NB4 (cell line): ENCODE measurements around the gene RNF125.

ENCODE experiments used
- DNase-seq: peaks from one replicate; pipeline ENCODE4 v3.0.0; 2010; ENCODE audit warnings: low read depth
- H3K4me3 ChIP-seq: one replicate; pipeline ENCODE4 v1.5.1; 2011; ENCODE audit warnings: mild to moderate bottlenecking, low read depth, low read length, moderate library complexity
- MYC ChIP-seq: IDR thresholded peaks from 2 replicates; pipeline ENCODE4 v1.6.1; 2011; ENCODE audit warnings: low read depth, low read length
- POLR2A ChIP-seq: IDR thresholded peaks from 2 replicates; pipeline ENCODE4 v1.6.1; 2011; ENCODE audit warnings: mild to moderate bottlenecking; ENCODE audit not compliant: insufficient read length; ENCODE audit errors: extremely low read depth
- TF ChIP-seq, protein P1 (sequence below): IDR thresholded peaks from one replicate; pipeline ENCODE4 v1.5.1; 2012; ENCODE audit warnings: low read depth, low read length
- TF ChIP-seq, protein P2 (sequence below): IDR thresholded peaks from 2 replicates; pipeline ENCODE4 v1.6.1; 2011; ENCODE audit warnings: low read depth, low read length

RNF125 gene

DNA sequence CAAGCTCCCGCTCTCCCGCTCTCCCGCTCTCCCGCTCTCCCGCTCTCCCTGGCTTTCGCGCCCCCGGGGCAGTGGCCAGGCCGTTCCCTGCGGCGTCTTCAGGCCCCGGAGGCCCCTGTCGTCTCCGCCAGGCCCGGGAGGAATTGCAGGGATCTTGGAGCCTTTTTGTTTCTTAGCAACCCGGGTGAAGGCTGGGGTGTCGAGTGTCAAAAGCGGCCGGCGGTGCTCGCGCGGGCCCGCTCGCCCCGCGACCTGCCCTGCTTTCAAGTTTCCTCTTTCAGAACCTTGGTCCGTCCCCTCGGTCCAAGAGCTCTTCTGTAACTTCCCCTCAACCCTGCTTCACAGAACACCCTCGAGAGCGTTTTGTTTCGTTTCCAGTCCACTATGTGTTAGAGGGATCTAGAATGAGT, 74.5 kb downstream of the RNF125 start:
- TF ChIP-seq, protein P1, sequence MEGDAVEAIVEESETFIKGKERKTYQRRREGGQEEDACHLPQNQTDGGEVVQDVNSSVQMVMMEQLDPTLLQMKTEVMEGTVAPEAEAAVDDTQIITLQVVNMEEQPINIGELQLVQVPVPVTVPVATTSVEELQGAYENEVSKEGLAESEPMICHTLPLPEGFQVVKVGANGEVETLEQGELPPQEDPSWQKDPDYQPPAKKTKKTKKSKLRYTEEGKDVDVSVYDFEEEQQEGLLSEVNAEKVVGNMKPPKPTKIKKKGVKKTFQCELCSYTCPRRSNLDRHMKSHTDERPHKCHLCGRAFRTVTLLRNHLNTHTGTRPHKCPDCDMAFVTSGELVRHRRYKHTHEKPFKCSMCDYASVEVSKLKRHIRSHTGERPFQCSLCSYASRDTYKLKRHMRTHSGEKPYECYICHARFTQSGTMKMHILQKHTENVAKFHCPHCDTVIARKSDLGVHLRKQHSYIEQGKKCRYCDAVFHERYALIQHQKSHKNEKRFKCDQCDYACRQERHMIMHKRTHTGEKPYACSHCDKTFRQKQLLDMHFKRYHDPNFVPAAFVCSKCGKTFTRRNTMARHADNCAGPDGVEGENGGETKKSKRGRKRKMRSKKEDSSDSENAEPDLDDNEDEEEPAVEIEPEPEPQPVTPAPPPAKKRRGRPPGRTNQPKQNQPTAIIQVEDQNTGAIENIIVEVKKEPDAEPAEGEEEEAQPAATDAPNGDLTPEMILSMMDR: no peak
- TF ChIP-seq POLR2A: no peak
- no peak for TF ChIP-seq MYC
- TF ChIP-seq, protein P2, sequence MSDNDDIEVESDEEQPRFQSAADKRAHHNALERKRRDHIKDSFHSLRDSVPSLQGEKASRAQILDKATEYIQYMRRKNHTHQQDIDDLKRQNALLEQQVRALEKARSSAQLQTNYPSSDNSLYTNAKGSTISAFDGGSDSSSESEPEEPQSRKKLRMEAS: no peak
- peak; percentile 65 for DNase-seq
- H3K4me3 ChIP-seq: peak overlapping the region; percentile 95

- DNase-seq: peak; percentile 38
- H3K4me3 ChIP-seq: peak overlapping the region; percentile 95
- TF ChIP-seq, protein P2: no peak
- no peak for TF ChIP-seq MYC
- TF ChIP-seq, protein P1: no peak
- TF ChIP-seq POLR2A: no peak
These were observed 74.9 kb downstream of the RNF125 start for GRCh38 chr18:32093523-32093922.

- H3K4me3 ChIP-seq: peak overlapping the region; percentile 95
- no peak for DNase-seq
- TF ChIP-seq, protein P2: no peak
- TF ChIP-seq POLR2A (no peak), MYC (no peak)
- TF ChIP-seq, protein P1: no peak
These were observed 76.7 kb downstream of the RNF125 start for GRCh38 chr18:32095192-32095899.

- H3K4me3 ChIP-seq: peak overlapping the region; percentile 95
- TF ChIP-seq, protein P1: no peak
- TF ChIP-seq MYC (no peak), POLR2A (no peak)
- TF ChIP-seq, protein P2: no peak
- no peak for DNase-seq
These were observed 77.2 kb downstream of the RNF125 start for GRCh38 chr18:32095900-32096229.

DNA sequence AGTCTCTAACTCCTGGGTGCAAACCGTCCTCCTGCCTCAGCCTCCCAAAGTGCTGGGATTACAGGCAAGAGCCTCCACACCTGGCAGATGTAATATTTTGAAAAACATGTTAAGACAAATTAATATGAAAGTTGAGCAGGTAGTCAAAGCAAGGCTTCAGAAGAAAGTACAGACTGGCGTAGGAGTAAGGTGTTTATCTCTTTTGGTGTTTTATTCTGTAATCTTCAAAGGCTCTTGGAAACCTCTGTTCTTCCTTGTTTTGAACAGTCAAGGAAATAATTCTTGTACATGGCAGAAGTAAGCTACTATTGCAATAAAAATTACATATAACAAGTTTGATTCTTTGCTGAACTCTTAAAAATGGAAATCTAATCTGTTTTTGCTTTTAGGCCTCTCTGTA, 78.3 kb downstream of the RNF125 start:
- H3K4me3 ChIP-seq: peak overlapping the region; percentile 32
- no peak for DNase-seq
- TF ChIP-seq, protein P2: no peak
- TF ChIP-seq, protein P1: no peak
- TF ChIP-seq POLR2A (no peak), MYC (no peak)

DNA sequence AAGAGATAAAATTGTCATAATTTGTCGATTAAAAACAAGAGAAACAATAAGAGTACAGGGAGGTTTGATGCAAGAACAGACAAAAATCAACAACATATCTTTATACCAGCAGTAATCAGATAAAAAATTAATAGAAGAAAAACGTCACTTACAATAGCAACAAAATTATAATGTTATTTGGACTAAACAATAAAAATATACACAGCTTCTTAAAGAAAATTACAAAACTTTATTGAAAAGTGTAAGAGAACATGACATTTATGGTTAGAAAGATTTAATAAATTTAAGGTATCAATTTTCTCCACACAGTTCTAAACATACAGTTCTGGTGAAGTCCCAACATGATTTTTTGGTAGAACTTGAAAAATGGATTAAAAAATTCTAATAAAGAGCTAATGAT, 85.9 kb downstream of the RNF125 start:
- no peak overlapping the region for H3K4me3 ChIP-seq
- TF ChIP-seq, protein P1: no peak
- TF ChIP-seq MYC (no peak), POLR2A (no peak)
- TF ChIP-seq, protein P2: no peak

More for the DNA sequence above, 85.9 kb downstream of the RNF125 start:
- DNase-seq: no peak
